NCI-H2227 (cell line): Measurements from ENCODE around the gene ARMH1.
A peak's percentile ranks its signal among the peaks of the same experiment; 100 is the strongest.

Source experiments
- DNase-seq: peaks from one replicate; lab custom pipeline; 2025; ENCODE audit not compliant: unreplicated experiment; lab: John Stamatoyannopoulos, UW

ARMH1 gene

GRCh38 chr1:44643721-44644334 is 30.7 kb upstream of the ARMH1 start:
- DNase-seq: no peak

- DNase-seq: no peak
These were observed 29.7 kb upstream of the ARMH1 start for GRCh38 chr1:44644806-44645205.

GRCh38 chr1:44645476-44646244 is 28.9 kb upstream of the ARMH1 start:
- no peak for DNase-seq

- DNase-seq: no peak
These were observed 28.0 kb upstream of the ARMH1 start for GRCh38 chr1:44646261-44647110.

GRCh38 chr1:44647896-44648295 is 26.6 kb upstream of the ARMH1 start:
- DNase-seq: no peak

- DNase-seq: no peak
These were observed 25.8 kb upstream of the ARMH1 start for GRCh38 chr1:44648529-44649250.

GRCh38 chr1:44649788-44650158 is 24.7 kb upstream of the ARMH1 start:
- DNase-seq: no peak

GRCh38 chr1:44650159-44650831 is 24.2 kb upstream of the ARMH1 start:
- DNase-seq: peak; percentile 58

GRCh38 chr1:44651069-44651468 is 23.4 kb upstream of the ARMH1 start:
- no peak for DNase-seq

GRCh38 chr1:44652445-44653106 is 21.9 kb upstream of the ARMH1 start:
- peak; percentile 90 for DNase-seq

GRCh38 chr1:44653107-44653964 is 21.2 kb upstream of the ARMH1 start:
- DNase-seq: no peak

- DNase-seq: no peak
These were observed 19.8 kb upstream of the ARMH1 start for GRCh38 chr1:44654621-44655187.

GRCh38 chr1:44655609-44656008 is 18.9 kb upstream of the ARMH1 start:
- DNase-seq: peak; percentile 18

GRCh38 chr1:44659566-44659965 is 14.9 kb upstream of the ARMH1 start:
- no peak for DNase-seq

GRCh38 chr1:44660176-44660575 is 14.3 kb upstream of the ARMH1 start:
- DNase-seq: no peak

- no peak for DNase-seq
These were observed 12.5 kb upstream of the ARMH1 start for GRCh38 chr1:44661781-44662682.

GRCh38 chr1:44662683-44663030 is 11.9 kb upstream of the ARMH1 start:
- no peak for DNase-seq

GRCh38 chr1:44663417-44663816 is 11.1 kb upstream of the ARMH1 start:
- no peak for DNase-seq
